8988T (cell line): ENCODE measurements around the gene SHROOM3.

ENCODE experiments used
- DNase-seq: peaks from one replicate; pipeline ENCODE4 v3.0.0; 2011

SHROOM3 gene

DNA sequence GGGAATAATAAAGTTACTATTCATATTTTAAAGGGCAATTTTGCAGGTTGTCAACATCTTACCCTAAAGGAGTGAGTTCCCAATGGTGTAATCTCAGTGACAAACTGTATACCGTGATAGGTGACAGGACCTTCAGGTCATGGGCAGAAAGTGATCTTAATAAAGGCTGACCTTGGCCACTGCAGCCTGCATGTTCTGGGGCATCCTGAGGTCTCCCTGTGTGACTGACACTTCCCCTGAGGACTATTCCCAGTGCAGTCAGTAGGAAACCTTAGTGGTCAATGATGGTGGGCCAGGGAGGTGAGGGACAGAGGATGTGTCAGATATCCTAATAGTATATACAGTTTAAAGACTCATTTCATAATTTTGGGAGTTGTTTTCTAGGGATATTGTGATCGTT lies 137.2 kb downstream of the SHROOM3 start:
- DNase-seq, result no peak

- no peak for DNase-seq
Measured at GRCh38 chr4:76576824-76577223, 141.8 kb downstream of the SHROOM3 start.

GRCh38 chr4:76578002-76578560 lies 143.1 kb downstream of the SHROOM3 start:
- DNase-seq, result no peak

GRCh38 chr4:76579596-76580375 lies 144.8 kb downstream of the SHROOM3 start:
- DNase-seq, result no peak

GRCh38 chr4:76581077-76581962 lies 146.3 kb downstream of the SHROOM3 start:
- no peak for DNase-seq

- no peak for DNase-seq
Measured at GRCh38 chr4:76582074-76582816, 147.2 kb downstream of the SHROOM3 start.

- no peak for DNase-seq
Measured at GRCh38 chr4:76582817-76583087, 147.7 kb downstream of the SHROOM3 start.

GRCh38 chr4:76584241-76585152 lies 149.5 kb downstream of the SHROOM3 start:
- no peak for DNase-seq

- DNase-seq, result no peak
Measured at GRCh38 chr4:76585272-76585671, 150.2 kb downstream of the SHROOM3 start.

GRCh38 chr4:76585897-76586360 lies 150.9 kb downstream of the SHROOM3 start:
- DNase-seq, result peak; percentile 46

GRCh38 chr4:76588274-76588673 lies 153.2 kb downstream of the SHROOM3 start:
- no peak for DNase-seq

- no peak for DNase-seq
Measured at GRCh38 chr4:76589402-76589801, 154.4 kb downstream of the SHROOM3 start.

DNA sequence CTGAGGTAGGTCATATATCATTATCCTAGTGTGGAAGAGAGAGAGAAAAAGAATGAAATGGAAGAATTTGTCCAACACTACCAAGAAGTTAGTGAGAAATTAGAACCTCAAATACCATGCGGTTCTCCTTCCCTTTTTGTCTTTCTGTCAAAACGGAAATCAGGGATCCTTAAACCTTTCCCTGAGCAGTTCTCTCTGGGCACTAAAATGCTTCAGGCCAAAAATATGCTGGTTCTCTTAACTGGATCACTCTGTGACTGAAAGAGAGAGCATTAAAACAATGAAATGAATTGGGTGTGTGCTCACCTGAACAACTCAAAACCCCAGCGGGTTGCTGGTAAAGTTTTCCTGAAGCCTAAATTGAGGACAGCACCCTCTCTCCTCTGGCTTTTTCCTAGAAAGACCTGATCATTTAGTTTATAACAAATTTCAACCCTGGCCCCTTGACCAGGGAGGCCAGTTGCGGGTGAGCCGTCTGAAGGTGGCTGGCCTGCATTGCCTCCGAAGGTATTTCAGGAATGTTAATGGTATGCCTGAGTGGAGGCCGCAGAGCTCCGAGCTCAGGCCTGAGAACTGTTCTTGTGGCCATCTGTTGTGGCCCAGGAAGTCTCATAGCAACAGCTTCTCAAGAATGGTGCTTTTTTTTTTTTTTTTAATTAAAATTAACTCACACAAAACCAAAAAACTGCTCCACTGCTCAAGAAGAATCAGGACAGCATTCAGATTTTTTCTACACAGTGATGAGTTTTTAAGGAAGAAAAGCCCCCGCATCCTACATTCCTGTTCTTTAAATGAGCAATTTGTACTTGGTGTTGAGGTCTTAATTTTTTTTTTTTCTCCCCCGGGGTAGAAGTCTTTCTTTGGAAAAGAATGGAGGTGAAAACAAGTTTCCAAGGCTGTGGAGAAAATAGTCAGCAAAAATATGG lies 155.1 kb downstream of the SHROOM3 start:
- DNase-seq, result peak; percentile 39

DNA sequence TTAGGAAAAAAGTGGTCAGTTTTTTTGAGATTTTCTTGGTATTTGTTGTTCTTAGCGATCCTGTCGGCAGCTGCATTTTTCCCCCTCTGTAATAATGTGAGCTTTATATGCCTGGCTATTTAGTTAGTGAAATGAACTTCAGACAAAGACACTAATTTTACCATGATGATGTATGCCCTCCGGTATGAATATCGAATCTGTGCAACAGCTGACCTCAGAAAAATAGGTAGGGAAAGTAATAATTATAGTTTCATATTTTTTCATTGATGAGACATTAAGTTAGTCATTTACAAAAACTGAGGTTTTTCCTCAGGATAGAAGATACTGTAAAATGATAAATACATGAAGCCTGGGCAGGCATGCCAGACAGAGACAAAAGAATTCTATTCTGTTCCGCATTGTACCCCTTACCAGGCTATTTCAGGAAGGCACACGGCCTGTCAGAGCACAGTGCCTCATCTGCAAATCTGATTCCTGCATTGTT lies 155.8 kb downstream of the SHROOM3 start:
- no peak for DNase-seq

DNA sequence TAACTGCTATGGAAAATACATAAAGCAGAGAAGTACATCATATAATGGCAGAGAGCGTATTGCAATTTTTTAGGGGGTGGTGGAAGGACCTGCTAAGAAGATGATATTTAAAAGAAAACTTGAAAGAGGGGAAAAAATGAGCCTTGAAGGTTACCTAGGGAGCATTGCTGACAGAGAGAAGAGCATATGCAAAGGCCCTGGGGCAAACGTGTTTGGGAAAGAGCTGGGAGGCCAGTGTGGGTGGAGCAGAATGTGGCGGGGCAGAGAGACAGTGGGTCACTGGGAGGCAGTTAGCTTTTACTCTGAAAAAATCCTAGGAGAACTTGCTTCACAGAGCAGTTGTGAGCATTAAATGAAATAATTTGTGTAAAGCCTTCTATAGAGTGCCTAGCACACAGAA lies 157.0 kb downstream of the SHROOM3 start:
- no peak for DNase-seq

DNA sequence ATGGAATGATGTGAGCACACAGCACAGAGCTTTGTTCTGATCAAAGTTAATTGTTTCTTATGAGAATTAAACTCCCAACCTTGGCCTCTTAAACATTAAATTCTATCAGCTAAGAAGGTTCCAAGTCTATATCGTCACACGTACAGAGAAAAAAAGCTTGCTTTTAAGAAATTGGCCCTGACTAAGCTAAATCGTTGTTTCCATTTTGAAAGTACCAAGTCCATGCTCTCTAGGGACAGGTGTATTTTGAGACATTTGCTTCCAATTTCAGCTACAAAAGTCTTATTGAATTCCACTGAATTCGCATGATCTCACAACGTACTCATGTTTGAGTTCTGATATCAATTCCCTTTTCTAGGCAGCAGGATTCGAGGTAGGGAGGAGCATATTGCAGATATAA lies 157.4 kb downstream of the SHROOM3 start:
- no peak for DNase-seq

DNA sequence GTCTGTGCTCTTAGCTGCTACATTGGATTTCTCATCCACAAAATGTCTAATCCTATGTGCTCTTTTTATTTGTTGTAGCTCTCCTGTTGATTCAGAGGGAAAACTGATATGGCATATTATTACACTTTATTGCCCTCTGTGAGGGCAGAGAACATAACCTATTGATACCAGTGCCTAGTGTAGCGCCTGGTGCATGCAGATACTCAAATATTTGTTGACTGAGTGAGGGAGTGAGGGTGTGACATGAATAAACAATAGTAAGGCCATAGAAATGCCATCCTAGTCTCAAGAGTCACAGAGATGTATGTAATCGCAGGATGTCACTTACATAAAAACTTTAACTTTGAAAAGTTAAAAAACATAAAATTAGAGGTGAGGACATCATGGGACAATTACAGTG lies 159.1 kb downstream of the SHROOM3 start:
- no peak for DNase-seq

DNA sequence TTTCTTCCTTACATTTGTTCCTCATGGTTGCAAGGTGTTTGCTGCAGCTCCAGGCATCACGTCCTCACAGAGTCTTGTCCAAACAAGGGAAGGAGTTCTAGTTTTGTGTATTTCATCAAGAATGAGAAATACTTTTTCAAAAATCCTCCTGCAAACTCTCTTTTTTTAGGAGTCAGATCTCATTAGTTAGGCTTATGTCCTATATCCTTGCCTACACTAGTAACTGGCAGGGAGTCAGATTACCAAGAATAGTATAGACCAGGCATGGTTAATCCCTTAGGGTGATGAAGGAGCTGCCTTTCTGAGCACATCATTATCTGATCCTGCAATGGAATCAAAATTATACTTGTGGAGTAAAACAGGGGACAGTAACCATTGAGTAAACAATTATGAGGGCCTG lies 160.4 kb downstream of the SHROOM3 start:
- DNase-seq, result no peak

GRCh38 chr4:76596713-76597112 lies 161.7 kb downstream of the SHROOM3 start:
- DNase-seq, result no peak

GRCh38 chr4:76597423-76597979 lies 162.5 kb downstream of the SHROOM3 start:
- no peak for DNase-seq
